ENCODE results near the gene HDAC1.

HDAC1 gene

DNA sequence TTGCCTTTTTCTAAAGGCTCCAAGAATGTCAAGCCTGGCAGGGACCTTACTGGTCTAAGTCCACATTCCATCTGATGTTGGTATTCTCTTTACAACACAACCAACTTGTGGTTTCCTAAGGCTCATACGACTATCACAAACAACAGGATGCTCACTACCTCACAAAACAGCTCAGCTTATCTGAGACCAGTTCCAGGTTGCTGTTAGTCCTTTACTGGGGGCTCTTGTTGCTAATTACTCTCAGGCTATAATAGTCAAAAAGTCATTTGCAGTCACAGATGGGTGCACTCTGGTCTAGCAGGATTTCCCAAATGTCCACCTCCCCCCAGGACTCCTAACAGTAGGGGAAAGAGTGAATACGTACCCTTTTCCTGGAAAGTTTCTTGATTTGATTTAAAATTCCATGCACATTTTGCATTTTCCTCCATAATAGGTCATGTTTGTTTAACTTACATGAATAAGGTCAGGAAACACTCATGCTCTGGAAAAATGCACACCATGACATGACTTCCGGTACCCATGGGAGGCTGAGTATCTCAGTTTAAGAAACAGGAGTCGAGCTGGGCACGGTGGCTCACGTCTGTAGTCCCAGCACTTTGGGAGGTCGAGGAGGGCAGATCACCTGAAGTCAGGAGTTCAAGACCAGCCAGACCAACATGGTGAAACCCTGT is 24.8 kb upstream of the HDAC1 start:
- no peak for DNase-seq
- H3K36me3 ChIP-seq (ENCODE audit: insufficient read depth, low read length), result peaks cover 11% of the 10 kb centered on the region
- peaks cover 31% of the 10 kb centered on the region for H3K4me1 ChIP-seq (ENCODE audit: insufficient read depth, low read length)
- peaks cover 7% of the 10 kb centered on the region; the same call in 1 of the 2 replicates for H4K20me1 ChIP-seq (ENCODE audit: insufficient read depth, low read length)
- H2AFZ ChIP-seq (ENCODE audit: low read depth, low read length), result no peak overlapping the region
- no peak overlapping the region for H3K9ac ChIP-seq (ENCODE audit: low read depth, low read length)
- peaks cover 56% of the 10 kb centered on the region for H3K79me2 ChIP-seq (ENCODE audit: insufficient read depth, low read length)
- TF ChIP-seq, protein P1, sequence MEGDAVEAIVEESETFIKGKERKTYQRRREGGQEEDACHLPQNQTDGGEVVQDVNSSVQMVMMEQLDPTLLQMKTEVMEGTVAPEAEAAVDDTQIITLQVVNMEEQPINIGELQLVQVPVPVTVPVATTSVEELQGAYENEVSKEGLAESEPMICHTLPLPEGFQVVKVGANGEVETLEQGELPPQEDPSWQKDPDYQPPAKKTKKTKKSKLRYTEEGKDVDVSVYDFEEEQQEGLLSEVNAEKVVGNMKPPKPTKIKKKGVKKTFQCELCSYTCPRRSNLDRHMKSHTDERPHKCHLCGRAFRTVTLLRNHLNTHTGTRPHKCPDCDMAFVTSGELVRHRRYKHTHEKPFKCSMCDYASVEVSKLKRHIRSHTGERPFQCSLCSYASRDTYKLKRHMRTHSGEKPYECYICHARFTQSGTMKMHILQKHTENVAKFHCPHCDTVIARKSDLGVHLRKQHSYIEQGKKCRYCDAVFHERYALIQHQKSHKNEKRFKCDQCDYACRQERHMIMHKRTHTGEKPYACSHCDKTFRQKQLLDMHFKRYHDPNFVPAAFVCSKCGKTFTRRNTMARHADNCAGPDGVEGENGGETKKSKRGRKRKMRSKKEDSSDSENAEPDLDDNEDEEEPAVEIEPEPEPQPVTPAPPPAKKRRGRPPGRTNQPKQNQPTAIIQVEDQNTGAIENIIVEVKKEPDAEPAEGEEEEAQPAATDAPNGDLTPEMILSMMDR (IDR thresholded peaks at IDR 0.05; ENCODE audit: borderline replicate concordance, extremely low read depth, low read length, poor library complexity, severe bottlenecking), result no peak
- no peak for TF ChIP-seq EZH2 (IDR thresholded peaks at IDR 0.05; ENCODE audit: borderline replicate concordance, low read depth, low read length, severe bottlenecking)
- H3K4me3 ChIP-seq (ENCODE audit: low read depth in 1 of 2, low read length in 2 of 2), result no peak overlapping the region
- H3K4me2 ChIP-seq (ENCODE audit: insufficient read depth, low read length), result no peak overlapping the region
- H3K9me3 ChIP-seq (ENCODE audit: insufficient read depth, low read length, severe bottlenecking), result no peaks in the 10 kb centered on the region
- H3K27ac ChIP-seq (ENCODE audit: low read length), result peak overlapping the region; percentile 61
- peak; percentile 62 for ATAC-seq (ENCODE audit: insufficient read depth, low read depth)
- no peaks in the 10 kb centered on the region for H3K27me3 ChIP-seq (ENCODE audit: insufficient read depth, low read length, poor library complexity)

DNA sequence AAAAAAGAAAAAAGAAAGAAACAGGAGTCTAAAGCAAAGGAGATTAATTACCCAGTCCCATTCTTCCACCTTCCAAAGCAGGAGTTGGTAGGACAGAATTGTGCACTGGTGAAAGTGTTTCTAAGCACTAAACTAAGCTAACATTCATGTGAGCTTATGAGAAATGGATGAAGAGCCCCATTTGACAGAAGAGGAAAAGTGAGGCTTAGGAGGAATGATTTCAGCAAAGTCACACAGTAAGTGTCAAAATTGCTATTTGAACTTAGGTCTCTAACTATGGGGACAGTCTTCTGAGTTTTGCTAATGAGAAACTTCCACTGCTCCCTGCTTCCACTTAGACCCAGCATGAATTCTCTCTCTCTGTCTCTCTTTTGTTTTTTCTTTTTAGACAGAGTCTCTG is 22.1 kb upstream of the HDAC1 start:
- H3K4me3 ChIP-seq (ENCODE audit: low read depth in 1 of 2, low read length in 2 of 2), result no peak overlapping the region
- H3K36me3 ChIP-seq (ENCODE audit: insufficient read depth, low read length), result peaks cover 16% of the 10 kb centered on the region
- ATAC-seq (ENCODE audit: insufficient read depth, low read depth) (no peak), DNase-seq (no peak)
- H3K4me1 ChIP-seq (ENCODE audit: insufficient read depth, low read length), result peaks cover 58% of the 10 kb centered on the region
- no peak overlapping the region for H3K9ac ChIP-seq (ENCODE audit: low read depth, low read length)
- H3K27ac ChIP-seq (ENCODE audit: low read length), result peak overlapping the region; percentile 31; the same call in 1 of the 2 replicates
- no peaks in the 10 kb centered on the region for H3K27me3 ChIP-seq (ENCODE audit: insufficient read depth, low read length, poor library complexity)
- H3K79me2 ChIP-seq (ENCODE audit: insufficient read depth, low read length), result peaks cover 50% of the 10 kb centered on the region
- H2AFZ ChIP-seq (ENCODE audit: low read depth, low read length), result no peak overlapping the region
- TF ChIP-seq EZH2 (IDR thresholded peaks at IDR 0.05; ENCODE audit: borderline replicate concordance, low read depth, low read length, severe bottlenecking), result no peak
- TF ChIP-seq, protein P1 (IDR thresholded peaks at IDR 0.05; ENCODE audit: borderline replicate concordance, extremely low read depth, low read length, poor library complexity, severe bottlenecking), result no peak
- H3K4me2 ChIP-seq (ENCODE audit: insufficient read depth, low read length), result no peak overlapping the region
- H3K9me3 ChIP-seq (ENCODE audit: insufficient read depth, low read length, severe bottlenecking), result no peaks in the 10 kb centered on the region
- H4K20me1 ChIP-seq (ENCODE audit: insufficient read depth, low read length), result 0 out of 2 replicates have a peak, but pooled peaks cover 7% of the 10 kb centered on the region

DNA sequence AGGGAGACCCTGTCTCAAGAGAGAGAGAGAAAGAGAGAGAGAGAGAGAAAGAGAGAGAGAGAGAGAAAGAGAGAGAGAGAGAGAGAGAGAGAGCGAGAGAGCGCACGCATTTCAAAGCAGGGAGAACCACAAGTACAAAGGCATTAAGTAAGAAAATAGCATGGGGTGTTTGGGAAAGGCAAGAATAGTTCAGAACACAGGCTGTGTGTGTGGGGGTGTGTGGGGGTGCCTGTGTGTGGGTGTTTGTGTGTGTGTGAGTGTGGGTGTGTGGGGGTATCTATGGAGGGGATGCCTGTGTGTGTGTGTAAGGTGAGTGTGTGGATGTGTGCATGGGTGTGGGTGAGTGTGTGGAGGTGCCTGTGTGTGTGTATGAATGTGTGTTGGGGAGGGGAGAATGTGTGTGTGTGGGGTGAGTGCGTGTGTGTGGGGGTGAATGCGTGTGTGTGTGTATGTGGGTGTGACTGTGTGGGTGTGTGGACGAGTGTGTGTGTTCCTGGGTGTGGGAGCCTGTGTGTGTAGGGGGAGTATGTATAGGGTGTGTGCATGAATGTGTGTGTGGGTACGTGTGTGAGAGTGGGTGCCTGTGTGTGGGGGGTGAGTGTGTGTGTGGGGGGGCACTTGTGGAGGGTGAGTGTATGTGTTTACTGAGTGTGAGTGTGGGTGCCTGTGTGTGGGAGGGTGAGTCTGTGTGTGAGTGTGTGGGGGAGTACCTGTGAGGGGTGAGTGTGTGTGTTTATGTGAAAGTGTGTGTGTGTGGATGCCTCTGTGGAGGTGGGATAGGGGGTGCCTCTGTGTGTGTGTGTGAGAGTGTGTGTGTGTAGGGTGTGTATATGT is 19.1 kb upstream of the HDAC1 start:
- Histone ChIP-seq H3K4me3 (ENCODE audit: low read depth in 1 of 2, low read length in 2 of 2) (peak overlapping the region in 1 of 2 experiments; percentile 42; a peak in 2 of 4 replicates), H3K27me3 (ENCODE audit: insufficient read depth, low read length, poor library complexity) (no peaks in the 10 kb centered on the region), H3K4me1 (ENCODE audit: insufficient read depth, low read length) (peaks cover 39% of the 10 kb centered on the region), H3K4me2 (ENCODE audit: insufficient read depth, low read length) (peak overlapping the region; percentile 59), H3K9me3 (ENCODE audit: insufficient read depth, low read length, severe bottlenecking) (no peaks in the 10 kb centered on the region), H3K36me3 (ENCODE audit: insufficient read depth, low read length) (peaks cover 39% of the 10 kb centered on the region), H4K20me1 (ENCODE audit: insufficient read depth, low read length) (no peaks in the 10 kb centered on the region), H3K79me2 (ENCODE audit: insufficient read depth, low read length) (peaks cover 36% of the 10 kb centered on the region), H2AFZ (ENCODE audit: low read depth, low read length) (no peak overlapping the region), H3K9ac (ENCODE audit: low read depth, low read length) (peak overlapping the region; percentile 54), H3K27ac (ENCODE audit: low read length) (peak overlapping the region; percentile 83)
- peak; percentile 13 for ATAC-seq (ENCODE audit: insufficient read depth, low read depth)
- peak; percentile 49 for DNase-seq
- no peak for TF ChIP-seq EZH2 (IDR thresholded peaks at IDR 0.05; ENCODE audit: borderline replicate concordance, low read depth, low read length, severe bottlenecking)
- TF ChIP-seq, protein P1 (IDR thresholded peaks at IDR 0.05; ENCODE audit: borderline replicate concordance, extremely low read depth, low read length, poor library complexity, severe bottlenecking), result no peak

Data from DND-41 (cell line).